BJ (cell line): Measurements from ENCODE around the gene GRIN3B. TPM values are rescaled to one million over a fixed set of nuclear protein-coding genes. Genes with fewer than 3 reads are reported as not detected.
"Not testable (repeated sequence)": the region's sequence is repeated elsewhere in the genome, so short reads cannot be mapped to it uniquely, and the experiment has no call there.

Experiments
- CTCF ChIA-PET: fragments of 350-600 bp; formaldehyde crosslinking; extraction: SDS; loops from one replicate; lab custom pipeline; 2021; ENCODE audit warnings: antibody characterized with exemption, inconsistent platforms; lab: Yijun Ruan, JAX
- POLR2A ChIA-PET: fragments of 300-600 bp; sonication (Branson Sonifier 250); formaldehyde crosslinking; extraction: SDS; loops from one replicate; lab custom pipeline; 2021; ENCODE audit warnings: antibody characterized with exemption; lab: Charles Lee
- DNase-seq: peaks from one replicate; pipeline ENCODE4 v3.0.0-alpha.2; 2011; ENCODE audit warnings: low read depth
- H3K27me3 ChIP-seq: 2 replicates; pipeline ENCODE4 v1.6.0; 2011; ENCODE audit warnings: low read length; ENCODE audit not compliant: control insufficient read depth, insufficient read depth
- H3K36me3 ChIP-seq: 2 replicates; pipeline ENCODE4 v1.5.1; 2011; ENCODE audit warnings: low read length; ENCODE audit not compliant: control insufficient read depth, insufficient read depth
- H3K4me3 ChIP-seq: 2 replicates; pipeline ENCODE4 v1.5.1; 2011; ENCODE audit warnings: low read depth, mild to moderate bottlenecking, control low read depth, low read length
- polyA plus RNA-seq: library from polyadenylated mRNA; depleted of rRNA; stranded (reverse); fragments of >200 nt; gene quantifications from 2 replicates; pipeline ENCODE4 v1.2.3, GENCODE V29; 2011
- TF ChIP-seq, protein P1 (sequence below): IDR thresholded peaks from 2 replicates; pipeline ENCODE4 v1.5.1; 2011; ENCODE audit warnings: low read depth, mild to moderate bottlenecking, control low read depth, inconsistent platforms, low read length, moderate library complexity; ENCODE audit not compliant: insufficient read depth

GRIN3B gene
- polyA plus RNA-seq, 1 experiment: 0.32 TPM

DNA sequence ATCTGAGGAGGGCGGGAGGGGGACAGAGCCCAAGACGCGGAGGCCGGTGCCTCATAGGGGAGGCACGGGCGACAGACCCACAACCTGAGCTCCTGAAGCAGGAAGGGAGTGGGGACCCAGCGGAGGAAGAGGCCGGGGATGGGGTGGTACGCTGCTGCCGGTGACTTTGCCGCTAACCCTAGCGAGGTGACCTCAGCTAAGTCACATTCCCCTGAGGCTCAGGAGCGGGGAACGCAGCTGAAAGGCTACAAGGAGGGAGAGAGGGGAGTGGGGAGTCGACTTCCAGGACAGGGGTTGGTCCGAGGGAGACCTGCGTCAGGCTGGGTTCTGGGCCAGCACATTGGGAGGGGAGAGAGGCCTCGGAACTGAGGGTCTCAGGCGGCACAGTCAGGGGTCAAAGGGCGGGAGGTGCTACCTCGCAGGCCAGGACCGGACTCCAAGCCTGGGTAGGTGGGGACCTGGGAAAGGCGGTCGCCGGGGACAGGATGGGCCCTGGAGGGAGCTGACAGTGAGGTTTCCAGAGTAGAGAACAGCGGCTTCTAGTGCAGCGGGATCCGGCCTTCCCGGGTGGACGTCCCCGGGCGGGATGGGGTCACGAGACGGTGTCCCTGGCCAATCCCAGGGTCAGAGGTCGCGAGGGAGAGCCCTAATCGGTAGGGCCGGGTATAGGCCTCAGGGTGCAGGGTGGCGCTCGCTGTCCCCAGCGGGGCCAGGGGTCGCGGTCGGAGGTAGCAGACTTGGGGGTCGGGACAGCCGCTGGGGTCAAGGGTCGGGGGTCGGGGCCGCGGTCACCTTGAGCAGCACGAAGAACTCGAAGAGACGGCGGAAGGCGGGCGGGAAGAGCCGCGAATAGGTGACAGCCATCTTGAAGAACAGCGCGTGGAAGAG lies 20.0 kb downstream of the GRIN3B start:
- ChIA-PET POLR2A (interaction anchor here (0.6 kb wide), 1 partner anchor 246 kb away, joined by 5 read pairs; no protein-coding TSS in a partner anchor), CTCF (interaction anchor here (0.7 to 1.2 kb wide), 3 partner anchors 17 to 224 kb away, joined by 3 to 4 read pairs (median 4); no protein-coding TSS in a partner anchor)
- peak overlapping the region; percentile 97 for H3K4me3 ChIP-seq
- no peaks in the 10 kb centered on the region for H3K27me3 ChIP-seq
- no peaks in the 10 kb centered on the region; the same call in 1 of the 2 replicates for H3K36me3 ChIP-seq
- TF ChIP-seq, protein P1, sequence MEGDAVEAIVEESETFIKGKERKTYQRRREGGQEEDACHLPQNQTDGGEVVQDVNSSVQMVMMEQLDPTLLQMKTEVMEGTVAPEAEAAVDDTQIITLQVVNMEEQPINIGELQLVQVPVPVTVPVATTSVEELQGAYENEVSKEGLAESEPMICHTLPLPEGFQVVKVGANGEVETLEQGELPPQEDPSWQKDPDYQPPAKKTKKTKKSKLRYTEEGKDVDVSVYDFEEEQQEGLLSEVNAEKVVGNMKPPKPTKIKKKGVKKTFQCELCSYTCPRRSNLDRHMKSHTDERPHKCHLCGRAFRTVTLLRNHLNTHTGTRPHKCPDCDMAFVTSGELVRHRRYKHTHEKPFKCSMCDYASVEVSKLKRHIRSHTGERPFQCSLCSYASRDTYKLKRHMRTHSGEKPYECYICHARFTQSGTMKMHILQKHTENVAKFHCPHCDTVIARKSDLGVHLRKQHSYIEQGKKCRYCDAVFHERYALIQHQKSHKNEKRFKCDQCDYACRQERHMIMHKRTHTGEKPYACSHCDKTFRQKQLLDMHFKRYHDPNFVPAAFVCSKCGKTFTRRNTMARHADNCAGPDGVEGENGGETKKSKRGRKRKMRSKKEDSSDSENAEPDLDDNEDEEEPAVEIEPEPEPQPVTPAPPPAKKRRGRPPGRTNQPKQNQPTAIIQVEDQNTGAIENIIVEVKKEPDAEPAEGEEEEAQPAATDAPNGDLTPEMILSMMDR: no peak
- no peak for DNase-seq

DNA sequence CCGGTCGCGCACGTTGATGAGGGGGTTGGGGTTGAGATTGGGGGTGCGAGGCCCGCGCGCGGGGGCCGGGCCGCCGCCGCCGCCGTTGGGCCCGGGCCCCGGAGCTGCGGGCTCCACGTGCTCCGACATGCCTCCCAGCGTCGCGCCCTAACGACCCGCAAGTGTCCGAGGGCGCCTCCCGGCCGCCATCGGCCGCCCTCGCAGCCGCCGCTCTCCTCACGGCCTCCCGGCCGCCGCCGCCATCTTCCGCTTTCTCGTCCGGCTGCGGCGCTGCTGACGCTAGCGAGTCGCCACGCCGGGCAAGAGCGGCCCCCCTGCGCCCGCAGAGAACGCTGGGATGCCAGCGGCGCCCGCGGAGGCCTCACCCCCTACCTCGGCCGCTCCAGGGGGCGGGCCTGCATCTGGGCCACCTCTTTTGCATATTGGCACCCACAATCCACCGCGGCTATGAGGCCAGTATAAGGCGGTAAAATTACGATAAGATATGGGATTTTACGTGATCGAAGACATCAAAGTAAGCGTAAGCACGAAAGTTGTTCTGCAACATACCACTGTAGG lies 20.7 kb downstream of the GRIN3B start, which contains the start of gene TMEM259:
TSS of gene TMEM259 (minus strand) at position 256 of the 558 bp plus-strand sequence. CDS start at position 129, 127 bp downstream.
- DNase-seq: peak; percentile 68
- ChIA-PET CTCF (interaction anchor here (1.9 to 2.6 kb wide), 2 partner anchors 93 to 223 kb away, joined by 7 to 8 read pairs; no protein-coding TSS in a partner anchor), POLR2A (interaction anchor here (0.6 kb wide), 1 partner anchor 246 kb away, joined by 5 read pairs; no protein-coding TSS in a partner anchor)
- Histone ChIP-seq H3K36me3 (no peaks in the 10 kb centered on the region), H3K4me3 (peak within 1 kb of the TSS; percentile 97), H3K27me3 (no peaks in the 10 kb centered on the region)
- TF ChIP-seq, protein P1: no peak

DNA sequence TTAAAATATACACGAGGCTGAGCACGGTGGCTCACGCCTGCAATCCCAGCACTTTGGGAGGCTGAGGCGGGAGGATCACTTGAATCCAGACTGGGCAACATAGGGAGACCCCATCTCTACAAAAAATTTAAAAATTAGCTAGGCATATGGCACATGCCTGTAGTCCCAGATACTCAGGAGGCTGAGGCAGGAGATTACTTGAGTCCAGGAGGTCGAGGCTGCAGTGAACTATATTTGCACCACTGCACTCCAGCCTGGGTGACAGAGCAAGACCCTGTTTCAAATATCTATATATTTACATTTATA lies 23.6 kb downstream of the GRIN3B start:
- POLR2A ChIA-PET, DNase-seq, CTCF ChIA-PET: not testable (repeated sequence)

DNA sequence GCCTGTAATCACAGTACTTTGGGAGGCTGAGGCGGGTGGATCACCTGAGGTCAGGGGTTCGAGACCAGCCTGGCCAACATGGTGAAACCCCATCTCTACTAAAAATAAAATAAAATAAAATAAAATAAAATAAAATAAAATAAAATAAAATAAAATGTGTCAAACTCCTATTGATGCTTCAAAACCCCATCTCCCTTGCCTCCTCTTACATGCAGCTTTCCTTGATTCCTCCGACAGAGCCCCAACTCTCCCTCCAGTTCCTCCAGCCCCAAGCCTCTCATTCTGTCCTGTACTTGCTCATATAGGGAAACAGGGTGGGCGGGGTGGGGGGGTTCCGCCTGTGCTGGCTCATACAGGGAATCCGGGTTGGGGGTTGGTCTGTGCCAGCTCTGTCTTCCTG lies 24.9 kb downstream of the GRIN3B start:
- H3K4me3 ChIP-seq, DNase-seq, POLR2A ChIA-PET: not testable (repeated sequence)

More for the DNA sequence above, 23.6 kb downstream of the GRIN3B start:
- H3K36me3 ChIP-seq, H3K4me3 ChIP-seq, H3K27me3 ChIP-seq: not testable (repeated sequence)

DNA sequence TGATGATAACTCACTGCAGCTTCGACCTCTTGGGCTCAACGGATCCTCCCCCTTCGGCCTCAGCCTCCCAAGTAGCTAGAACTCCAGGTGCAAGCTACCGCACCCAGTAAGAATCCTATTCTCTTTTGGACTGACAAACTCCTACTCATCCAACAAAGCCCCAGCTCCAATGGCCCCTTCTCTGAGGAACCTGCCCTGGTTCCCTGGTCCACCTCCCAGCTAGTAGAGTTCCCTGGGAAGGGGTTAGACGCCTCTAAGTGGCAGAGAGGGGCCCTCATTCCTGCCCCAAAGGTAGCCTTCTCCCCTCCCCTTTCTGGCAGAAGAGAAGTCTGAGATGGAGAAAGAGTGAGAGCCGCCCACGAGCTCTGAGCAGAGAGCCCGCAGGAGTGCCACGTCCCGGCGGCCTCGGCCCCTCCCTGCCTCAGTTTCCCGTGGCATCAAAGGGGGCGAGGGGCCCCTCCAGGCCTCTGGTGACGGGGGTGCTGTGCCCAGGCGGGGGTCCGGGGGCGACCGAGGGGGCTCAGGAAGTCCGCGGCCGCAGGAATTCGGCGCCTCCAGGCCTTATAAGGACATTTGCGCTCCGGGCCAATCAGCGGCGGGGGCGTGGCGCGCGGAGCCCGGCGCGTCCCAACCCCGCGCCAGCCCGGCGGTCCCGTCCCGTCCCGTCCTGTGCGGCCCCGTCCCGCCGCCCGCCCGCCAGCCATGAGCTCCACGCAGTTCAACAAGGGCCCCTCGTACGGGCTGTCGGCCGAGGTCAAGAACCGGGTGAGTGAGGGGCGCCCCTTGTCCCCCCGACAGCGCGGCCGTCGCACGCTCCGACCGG lies 26.0 kb downstream of the GRIN3B start, which contains the start of gene CNN2:
TSS of gene CNN2 (plus strand) at position 649 of the 823 bp plus-strand sequence. CDS start at position 703, 54 bp downstream.
- TF ChIP-seq, protein P1: no peak
- Histone ChIP-seq H3K4me3 (peak within 1 kb of the TSS; percentile 96), H3K27me3 (no peaks in the 10 kb centered on the region), H3K36me3 (peaks cover 7% of the 10 kb centered on the region)
- DNase-seq: no peak
- POLR2A ChIA-PET: interaction anchor here (1.0 to 1.5 kb wide), 3 partner anchors 14 to 243 kb away, joined by 3 to 8 read pairs (median 4); partner anchors contain the start of genes ABCA7 and CIRBP
- CTCF ChIA-PET: interaction anchor here (0.6 to 1.7 kb wide), 6 partner anchors 11 to 242 kb away, joined by 3 to 6 read pairs (median 3); partner anchors contain the start of gene ABCA7

More for the DNA sequence above, 24.9 kb downstream of the GRIN3B start:
- not testable (repeated sequence) for H3K36me3 ChIP-seq, H3K27me3 ChIP-seq
- CTCF ChIA-PET: interaction anchor here (1.4 kb wide), 1 partner anchor 15 kb away, joined by 3 read pairs; the partner anchor contains the start of gene ABCA7
